ENCODE measurements around the gene IFI35.
A peak's percentile ranks its signal among the peaks of the same experiment; 100 is the strongest.
"Not testable (repeated sequence)": the region's sequence is repeated elsewhere in the genome, so short reads cannot be mapped to it uniquely, and the experiment has no call there.

Gene IFI35

DNA sequence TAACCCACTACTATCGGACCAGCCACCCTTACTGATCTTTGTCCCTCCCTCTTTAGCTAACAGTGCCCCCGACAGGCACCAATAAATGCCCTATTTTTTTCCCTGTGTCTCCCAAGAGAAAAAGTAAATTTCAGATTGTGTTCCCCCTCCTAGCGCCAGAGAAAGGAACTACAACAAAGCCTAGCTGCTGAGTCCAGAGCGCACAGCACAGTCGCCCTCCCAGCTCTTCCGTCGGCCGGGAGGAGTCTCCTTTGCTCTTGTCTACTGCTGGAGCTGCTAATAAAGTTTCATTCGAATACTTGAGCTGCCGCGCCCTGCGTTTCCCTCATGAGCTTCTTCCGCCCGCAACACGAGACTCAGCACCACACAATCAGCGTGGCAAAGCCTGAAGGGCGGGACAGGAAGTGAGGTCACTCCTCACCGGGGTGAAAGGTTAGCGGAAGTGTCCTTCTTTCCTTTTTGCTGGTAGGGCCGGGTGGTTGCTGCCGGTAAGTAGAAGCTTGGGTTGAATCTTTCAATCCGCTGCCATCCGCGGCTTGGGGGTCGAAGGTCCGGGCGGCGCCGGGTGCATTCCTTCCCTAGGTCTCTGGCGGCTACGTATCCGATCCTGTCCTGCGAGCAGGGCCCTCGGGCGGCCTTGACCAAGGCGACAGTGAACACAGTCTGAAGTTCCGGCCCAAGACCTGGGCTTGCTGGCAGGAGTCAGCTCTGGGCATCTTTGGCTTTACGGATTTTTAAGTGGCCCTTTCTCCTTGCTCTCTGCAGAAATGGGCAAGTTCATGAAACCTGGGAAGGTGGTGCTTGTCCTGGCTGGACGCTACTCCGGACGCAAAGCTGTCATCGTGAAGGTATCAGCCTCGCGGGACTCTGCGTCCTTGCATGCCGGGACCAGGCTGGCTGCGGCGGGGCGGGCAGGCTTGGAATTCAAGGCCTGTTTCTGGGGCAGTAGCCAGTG, 8.3 kb upstream of the IFI35 start, which contains the start of gene RPL27:
Gene RPL27 (plus strand): TSS at position 436 of the 955 bp plus-strand sequence. CDS start 332 bp downstream, at position 768.
- DNase-seq = peak; percentile 98 to 99

DNA sequence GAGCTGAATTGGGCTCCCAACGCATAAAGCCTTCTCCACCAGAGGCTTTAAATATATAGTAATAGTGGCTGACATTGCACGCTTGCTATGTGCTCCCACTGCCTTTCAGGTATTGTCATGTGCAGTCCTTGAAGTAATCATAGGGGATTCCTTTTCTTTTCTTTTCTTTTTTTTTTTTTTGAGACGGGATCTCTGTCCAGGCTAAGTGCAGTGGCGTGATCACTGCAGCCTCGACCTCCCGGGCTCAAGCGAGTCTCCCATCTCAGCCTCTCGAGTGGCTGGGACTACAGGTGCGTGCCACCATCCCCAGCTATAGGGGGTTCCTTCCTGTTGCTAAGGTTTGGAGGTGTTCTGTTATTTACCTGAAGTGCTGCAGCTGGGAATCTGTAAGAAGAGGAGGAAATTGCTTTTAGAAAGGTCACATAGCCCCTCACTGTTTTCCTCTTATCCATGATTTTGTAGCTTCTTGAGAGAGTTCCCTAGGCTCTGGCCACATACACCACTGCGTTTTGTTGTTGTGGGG, 7.5 kb upstream of the IFI35 start:
- no peak for DNase-seq

DNA sequence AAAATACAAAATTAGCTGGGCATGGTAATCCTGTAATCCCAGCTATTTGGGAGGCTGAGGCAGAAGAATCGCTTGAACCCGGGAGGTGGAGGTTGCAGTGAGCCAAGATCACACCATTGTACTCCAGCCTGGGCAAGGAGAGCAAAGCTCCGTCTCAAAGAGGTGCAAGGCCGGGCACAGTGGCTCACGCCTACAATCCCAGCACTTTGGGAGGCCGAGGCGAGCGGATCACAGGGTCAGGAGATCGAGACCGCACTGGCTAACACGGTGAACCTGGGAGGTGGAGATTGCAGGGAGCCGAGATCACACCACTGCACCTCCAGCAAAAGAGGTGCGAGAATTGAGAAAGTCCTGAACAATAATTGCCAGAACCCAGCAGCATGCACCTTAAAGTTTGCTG, 5.7 kb upstream of the IFI35 start:
- not testable (repeated sequence) for DNase-seq

DNA sequence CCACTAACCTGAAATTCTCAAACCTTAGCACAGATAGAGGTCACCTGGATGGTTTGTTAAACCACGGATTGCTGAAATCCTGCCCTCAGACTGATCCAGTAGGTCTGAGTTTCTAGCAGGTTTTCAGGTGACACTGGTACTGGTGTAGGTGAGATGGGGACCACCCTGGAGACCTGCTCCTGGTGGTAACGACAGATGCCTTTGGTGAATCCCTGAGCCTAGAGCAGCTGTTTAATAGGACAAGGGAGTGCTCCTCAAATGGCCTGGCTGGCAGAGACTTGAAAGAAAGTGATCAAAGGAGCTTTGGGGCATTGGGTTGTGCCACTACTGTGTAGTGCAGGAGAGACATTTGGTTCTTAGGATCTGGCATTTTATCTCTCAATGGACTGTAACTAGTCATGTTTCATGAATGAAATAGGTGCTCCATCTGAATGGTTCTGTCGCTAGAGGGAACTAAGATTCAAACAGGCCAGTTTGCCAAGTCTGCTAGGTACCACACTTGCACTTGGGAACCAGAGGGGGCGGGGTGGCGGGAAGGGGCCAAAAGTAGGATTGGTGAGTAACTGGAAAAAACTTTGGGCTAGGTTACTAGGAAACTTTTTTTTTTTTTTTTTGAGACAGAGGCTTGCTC, 2.9 kb upstream of the IFI35 start:
- DNase-seq = no peak

DNA sequence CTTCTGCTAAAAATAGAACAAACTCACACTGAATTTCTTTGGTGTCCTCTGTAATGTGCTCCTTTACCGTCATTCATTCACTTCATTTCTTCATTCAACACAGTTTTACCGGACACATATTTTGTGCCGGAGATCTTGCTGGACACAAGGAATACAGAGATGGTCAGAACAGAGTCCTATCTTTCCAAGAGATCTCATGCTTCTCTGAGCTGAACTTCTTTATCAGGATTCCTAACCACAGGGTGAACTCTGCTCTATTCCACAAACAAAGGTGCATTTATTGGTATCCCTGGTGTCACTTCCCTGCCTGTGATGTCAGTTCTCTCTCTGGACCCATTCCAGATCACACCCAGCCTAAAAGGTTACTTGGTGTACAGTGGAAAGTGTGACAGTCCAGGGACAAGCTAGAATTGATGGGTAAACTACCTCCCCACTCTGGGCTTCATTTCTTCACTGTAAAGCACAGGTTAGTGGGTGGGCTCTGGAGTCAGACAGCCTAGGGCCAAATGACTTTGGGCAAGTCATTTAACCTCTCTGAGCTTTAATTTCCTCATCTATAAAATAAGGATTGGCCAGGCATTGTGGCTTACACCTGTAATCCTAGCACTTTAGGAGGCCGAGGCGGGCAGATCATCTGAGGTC, 4.2 kb downstream of the IFI35 start:
- DNase-seq = no peak

DNA sequence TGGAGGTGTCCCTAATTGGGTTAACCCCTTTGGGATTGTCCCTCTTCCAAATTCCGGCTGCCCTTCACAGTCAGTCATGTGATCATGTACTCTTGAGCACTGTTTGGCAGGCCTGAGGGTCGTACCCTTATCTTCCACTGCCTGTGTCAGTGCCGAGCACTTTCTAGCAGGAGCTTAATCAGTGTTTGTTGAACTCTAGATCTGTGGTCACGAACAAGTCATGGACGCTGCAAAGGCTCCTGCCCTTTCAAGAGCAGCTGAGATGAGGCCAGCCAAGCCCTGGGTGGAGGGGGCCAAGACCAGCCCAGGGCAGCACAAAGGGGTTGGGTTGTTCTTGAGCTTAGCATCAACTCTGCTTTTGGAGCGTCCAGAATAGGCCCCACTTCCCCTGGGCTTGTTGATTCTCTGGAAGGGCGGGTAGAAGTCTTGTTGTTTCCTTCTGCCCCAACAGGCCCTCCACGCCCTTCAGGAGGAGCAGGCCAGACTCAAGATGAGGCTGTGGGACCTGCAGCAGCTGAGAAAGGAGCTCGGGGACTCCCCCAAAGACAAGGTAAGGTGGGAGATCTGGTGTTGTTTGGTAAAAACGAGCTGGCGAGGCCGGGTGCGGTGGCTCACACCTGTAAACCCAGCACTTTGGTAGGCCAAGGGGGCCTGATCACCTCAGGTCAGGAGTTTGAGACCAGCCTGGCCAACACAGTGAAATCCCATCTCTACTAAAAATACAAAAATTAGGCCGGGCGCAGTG, 5.3 kb downstream of the IFI35 start:
- no peak for DNase-seq

DNA sequence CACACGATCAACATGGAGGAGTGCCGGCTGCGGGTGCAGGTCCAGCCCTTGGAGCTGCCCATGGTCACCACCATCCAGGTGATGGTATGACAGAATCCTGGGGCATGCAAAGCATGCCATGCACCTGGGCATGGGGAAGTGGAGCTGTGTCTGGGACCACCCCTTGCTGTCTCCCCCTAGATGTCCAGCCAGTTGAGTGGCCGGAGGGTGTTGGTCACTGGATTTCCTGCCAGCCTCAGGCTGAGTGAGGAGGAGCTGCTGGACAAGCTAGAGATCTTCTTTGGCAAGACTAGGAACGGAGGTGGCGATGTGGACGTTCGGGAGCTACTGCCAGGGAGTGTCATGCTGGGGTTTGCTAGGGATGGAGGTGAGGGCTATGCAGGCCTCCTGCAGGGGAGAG, 6.7 kb downstream of the IFI35 start:
- DNase-seq = no peak

DNA sequence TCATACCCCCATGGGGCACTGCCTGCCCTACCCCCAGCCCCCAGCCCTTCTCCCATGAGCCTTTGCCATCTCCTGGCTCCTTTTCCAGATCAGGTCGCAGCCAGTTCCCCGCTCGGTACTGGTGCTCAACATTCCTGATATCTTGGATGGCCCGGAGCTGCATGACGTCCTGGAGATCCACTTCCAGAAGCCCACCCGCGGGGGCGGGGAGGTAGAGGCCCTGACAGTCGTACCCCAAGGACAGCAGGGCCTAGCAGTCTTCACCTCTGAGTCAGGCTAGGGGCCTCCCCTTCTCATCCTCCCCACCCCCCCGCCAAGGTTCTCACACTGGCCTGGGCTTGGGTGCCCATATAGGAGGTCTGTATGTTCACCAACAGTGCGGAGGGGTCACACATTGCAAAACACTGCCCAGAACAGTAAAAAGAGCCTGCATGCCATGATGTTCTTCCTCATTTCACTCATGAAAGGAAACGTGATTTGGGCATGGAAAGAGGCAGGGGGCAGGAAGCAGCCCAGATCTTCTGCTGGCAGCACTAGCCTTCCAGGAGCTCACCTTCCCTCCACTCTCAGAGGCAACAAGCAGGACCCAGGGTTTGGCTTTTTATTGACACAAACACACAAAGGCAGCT, 7.5 kb downstream of the IFI35 start:
- no peak for DNase-seq

DNA sequence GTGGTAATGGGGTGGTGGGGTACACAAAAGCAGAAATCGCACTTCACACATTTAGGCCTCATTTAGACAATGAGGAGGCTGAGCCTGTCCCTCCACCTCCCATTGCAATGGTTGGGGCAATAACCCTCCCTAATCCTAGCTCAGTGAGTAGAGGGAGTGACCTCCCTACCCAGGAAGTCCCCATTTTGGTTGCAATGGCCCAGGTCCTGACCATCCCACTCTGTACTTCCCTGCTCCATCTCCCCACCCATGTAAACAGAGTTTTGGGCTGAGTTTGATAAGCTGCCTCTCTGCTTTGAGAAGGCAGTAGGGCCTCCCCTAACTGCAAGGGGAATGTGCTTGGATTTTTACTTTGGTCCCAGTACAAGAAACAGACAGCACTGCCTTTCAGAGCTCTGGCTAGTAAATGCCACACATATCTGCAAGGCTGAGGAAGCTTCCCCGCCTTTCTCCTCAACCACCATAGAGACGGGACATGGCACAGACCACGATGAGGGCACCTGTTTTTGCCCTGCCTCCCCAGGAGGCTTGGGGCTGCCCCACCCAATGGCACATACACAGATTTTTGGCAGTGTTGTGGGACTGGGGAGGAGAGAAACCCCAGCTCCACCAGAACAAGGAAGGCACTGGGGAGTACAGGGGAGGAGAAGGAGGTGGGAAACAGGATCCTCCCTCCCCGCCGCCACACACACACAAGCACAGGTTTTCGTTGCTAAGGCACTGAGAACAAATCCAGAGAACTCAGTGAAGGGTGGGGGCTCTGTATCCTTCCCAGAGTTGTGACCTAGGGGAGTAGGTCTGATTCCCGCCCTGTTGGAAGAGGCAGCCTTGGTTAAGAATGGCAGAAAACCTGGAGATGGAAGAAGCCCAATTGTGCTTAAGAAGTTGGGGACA, 8.3 kb downstream of the IFI35 start:
- no peak for DNase-seq

DNA sequence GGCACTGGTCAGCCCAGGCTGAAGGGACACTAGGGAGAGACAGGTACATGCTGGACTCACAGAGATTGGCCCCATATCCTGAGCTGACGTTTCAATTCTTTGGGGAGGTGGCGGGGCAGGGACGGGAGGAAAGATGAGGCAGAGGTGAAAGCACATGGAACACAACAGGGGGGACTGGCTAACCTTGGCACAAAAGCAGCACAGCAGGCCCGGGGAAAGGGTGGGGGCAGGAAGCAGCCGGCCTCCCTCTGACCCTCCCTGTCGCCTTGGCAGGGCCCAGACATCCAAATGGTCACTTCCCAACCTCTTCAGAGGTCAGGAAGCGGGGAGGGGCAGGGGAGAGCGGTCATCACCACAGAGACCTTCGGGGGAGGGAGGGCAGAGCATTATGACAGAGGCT, 9.0 kb downstream of the IFI35 start:
- DNase-seq = no peak

DNA sequence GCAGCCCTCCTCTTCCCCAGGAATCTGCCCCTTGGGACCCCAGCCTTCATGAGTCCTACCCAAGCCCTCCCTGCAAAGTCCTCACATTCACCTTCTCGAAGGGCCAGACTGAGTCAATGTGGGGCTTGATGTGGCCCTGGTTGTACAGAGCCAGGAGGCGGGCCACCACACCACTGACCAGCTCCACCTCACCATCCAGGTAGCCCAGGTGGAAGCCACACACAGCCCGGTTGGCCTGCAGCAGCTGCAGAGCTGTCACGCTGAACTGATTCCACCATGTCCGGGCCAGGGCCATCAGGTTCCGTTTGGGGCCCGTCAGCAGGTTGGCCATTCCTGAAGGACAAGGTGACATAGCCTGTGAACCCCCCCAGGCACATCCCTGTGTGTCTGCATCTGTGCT, 9.6 kb downstream of the IFI35 start:
- no peak for DNase-seq

DNA sequence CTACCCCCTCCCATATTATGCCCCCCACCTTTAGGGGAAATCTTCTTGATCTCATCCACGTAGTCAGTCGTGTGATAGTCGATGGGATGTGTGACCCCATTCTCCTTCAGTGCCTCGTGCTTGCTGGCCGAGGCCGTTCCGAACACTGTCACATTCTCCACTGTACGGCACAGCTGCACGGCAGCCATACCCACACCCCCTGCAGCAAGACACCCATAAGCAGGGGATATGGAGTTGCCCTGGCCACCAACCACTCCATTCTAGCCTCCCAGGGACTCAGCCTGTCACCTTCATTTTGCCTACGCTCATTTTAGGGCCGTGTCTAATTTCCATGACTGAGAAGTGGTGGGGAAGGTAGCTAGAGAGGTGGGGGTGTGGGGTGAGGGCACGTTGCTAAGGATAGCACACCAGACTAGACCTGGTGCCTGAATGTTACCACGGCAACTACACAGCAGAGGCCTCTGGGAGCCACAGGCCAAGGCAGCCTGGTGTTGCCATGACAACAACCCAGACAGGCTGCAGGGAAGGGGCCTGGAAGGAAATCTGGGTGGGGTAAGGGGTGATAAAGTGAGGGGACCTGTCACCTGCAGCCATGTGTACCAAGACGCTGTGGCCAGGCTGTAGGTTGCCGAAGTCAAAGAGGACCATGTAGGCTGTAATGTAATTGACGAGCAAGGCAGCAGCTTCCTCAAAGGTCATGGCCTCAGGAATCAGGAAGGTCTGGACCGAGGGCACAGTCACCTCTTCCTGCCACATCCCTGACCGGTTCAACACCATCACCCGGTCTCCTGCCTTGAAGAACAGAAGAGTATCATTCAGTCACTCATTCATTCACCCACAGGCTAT, 11.6 kb downstream of the IFI35 start:
- no peak for DNase-seq

DNA sequence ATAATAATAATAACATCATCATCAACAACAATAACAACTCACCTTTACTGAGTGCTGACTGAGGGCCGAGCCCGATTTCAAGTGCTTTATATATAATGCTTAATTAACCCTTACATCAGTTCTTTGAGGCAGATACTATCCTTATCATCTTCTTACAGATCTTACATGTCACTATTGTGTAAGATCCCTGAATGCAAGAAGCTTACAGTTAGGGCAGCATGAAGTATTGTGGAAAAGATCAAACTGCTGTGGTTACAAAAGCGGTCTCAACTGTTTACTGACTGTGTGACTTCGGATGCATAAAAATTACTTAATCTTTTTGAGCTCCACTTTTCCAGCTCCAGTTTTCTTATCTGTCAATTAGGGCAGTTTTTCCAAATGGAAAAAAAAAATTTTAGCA, 12.3 kb downstream of the IFI35 start:
- no peak for DNase-seq

DNA sequence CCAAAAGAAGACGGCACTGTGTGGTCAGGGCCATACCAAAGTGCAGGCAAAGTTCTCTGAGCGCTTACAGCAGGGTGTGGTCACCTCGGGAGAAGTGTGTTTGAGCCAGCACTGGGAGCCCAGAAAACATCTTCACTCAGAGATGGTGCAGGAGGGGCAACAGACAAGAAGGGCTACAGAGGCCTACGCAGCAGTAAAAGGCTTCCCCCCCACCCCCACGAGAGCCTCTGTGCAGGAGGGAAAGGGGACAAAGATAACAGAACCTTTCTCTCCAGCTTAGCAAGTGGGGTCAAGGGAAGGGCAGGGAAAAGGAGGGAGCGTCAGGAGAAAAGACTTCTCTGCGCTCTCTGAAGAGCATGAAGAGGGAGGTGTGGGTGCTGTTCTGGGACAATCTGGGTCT, 12.8 kb downstream of the IFI35 start:
- no peak for DNase-seq

DNA sequence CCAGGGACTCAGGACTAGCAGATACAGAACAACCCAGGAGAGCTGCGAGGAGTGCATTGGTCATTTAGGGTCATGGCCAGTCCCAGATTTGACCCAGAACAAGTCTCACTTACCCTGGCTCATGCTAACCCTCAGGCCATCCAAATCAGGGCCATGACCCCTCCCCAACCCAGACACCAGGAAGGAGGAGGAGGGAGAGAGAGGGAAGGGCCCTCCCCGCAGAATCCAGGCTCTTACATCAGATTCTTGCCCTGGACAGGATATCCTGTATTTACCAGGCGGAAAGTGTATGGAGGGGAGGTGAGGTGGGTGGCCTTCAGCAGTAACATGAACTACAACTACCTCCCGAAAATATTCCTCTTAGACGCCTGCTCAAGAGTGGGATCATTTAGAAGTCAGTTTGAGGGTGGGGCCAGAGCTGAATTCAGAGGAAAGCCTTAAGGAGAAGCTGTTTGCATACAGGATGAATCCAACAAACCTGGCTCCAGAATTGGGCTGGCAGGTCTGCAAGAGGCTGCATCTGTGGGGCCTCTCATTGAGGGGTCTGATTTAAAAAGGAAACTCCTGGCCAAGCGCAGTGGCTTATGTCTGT, 13.5 kb downstream of the IFI35 start:
- no peak for DNase-seq

DNA sequence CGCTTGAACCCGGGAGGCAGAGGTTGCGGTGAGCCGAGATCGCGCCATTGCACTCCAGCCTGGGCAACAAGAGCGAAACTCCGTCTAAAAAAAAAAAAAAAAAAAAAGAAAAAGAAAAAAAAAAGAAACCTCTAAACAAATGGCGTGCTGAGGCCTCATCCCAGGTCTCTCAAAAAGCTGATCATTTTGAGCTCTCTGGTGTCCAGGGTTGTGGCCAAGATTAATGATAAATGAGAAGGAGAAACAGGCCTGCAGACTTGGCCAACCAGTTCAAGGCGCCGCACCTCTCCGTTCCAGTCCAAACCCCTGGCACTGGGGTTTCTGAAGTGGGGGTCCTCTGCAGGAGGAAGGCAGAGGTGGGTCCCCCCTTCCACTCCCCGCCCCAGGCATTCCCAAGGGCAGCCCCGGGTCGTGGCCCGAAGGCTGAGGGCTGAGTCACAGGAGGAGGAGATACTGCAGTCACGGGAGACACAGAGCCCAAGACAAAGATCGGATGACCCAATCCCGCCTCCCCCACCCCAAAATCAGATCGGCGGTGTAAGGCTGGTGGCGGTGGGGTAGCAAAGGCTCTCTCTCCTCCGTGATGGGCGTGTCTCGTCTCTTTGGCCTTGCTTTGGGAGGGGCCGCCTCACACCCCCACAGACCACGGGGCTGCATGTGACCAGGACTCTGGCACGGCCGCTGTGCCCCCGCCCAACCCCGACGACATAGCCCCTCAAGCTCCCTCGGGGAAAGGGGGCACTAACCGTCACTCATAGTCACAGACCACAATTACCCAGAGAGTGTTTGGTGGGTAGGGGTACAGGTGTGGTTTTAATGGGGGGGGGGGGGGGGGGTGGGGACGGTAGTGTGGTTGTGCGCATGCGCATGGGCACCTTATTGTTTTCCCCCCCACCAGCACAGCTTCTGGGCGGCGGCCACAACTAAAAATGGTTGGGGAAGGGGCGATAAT, 14.5 kb downstream of the IFI35 start:
- peak; percentile 18 to 52 for DNase-seq

DNA sequence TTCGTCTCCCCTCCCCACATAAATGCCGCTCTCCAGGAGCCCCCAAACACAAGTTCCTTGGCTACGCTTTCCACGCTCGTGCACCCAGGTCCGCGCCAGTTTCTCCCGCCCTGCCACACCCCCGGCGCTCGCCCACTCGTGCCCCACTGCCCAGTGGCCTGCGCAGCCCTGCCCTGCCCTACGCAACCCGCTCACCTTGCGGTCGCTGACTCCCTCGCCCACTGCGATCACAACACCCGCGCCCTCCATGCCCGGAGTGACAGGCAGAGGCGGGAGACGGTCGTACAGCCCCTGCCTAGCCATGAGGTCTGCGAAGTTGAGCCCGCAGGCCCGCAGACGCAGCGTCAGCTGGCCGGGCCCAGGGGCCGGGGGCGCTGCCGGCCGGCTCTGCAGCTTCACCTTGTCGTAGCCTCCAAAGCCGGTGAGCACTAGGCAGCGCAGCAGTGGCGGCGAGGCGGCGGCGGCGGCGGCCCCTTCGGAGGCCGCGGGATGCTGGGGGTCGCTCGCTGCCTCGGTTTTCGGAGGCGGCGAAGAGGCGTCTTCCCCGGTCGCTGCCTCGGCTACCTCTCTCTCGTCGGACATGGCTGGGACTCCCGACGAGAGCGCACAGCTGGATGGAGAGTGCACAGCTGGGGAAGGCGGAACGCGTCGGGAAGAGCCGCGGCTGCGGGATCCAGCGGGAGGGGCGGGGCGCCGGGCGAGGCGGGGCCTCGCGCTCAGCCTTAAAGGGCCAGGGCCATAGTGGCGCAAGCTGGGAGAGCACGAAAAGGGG, 15.3 kb downstream of the IFI35 start, which contains the start of gene VAT1:
Gene VAT1 (minus strand): TSS at position 645 of the 772 bp plus-strand sequence. CDS start 63 bp downstream, at position 582.
- DNase-seq = peak; percentile 50 to 75
